Activated CD8-positive, alpha-beta memory T cell treated with anti-CD3 and anti-CD28 coated beads for 48 hours (primary cell): ENCODE data around the gene GLS.
"Not testable (repeated sequence)": the region's sequence is repeated elsewhere in the genome, so short reads cannot be mapped to it uniquely, and the experiment has no call there.

ENCODE experiments used
- DNase-seq, 3 experiments: peaks; one replicate each; pipeline ENCODE4 v3.0.0-alpha.2; 2020; ENCODE audit warnings: low read depth in 2 of 3, low spot score in 2 of 3

GLS gene

GRCh38 chr2:190882856-190883582, 2.4 kb downstream of the GLS start:
- no peak for DNase-seq

DNA sequence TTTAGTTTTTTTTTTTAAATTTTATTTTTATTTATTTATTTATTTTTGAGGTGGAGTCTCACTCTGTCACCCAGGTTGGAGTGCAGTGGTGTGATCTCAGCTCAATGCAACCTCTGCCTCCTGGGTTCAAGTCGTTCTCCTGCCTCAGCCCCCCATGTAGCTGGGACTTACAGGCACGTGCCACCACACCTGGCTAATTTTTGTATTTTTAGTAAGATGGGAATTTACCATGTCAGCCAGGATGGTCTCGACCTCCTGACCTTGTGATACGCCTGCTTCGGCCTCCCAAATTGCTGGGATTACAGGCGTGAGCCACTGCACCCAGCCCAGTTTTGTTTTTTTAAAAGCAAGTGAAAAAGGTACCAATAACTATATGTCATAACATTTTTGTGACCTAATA, 5.2 kb downstream of the GLS start:
- not testable (repeated sequence) for DNase-seq

DNA sequence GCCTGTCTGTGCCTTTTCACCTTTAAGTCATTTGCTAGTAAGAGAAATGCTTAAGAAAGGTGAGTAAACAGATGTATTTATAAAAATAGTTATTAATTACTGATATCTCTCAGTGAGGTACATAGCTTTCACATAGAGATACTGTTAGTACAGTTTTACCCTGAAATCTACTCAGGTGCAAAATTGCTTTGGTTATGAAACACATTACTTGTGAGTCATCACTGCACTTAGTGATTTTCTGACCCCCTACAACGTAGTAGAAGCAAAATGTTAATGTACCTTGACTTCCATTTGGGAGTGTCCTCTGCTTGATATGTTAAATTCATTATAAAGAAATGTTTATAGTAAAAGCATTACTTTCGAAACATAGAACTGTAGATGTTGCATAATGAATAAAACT, 6.5 kb downstream of the GLS start:
- DNase-seq, result no peak

GRCh38 chr2:190888449-190888848, 7.8 kb downstream of the GLS start:
- DNase-seq, result no peak

DNA sequence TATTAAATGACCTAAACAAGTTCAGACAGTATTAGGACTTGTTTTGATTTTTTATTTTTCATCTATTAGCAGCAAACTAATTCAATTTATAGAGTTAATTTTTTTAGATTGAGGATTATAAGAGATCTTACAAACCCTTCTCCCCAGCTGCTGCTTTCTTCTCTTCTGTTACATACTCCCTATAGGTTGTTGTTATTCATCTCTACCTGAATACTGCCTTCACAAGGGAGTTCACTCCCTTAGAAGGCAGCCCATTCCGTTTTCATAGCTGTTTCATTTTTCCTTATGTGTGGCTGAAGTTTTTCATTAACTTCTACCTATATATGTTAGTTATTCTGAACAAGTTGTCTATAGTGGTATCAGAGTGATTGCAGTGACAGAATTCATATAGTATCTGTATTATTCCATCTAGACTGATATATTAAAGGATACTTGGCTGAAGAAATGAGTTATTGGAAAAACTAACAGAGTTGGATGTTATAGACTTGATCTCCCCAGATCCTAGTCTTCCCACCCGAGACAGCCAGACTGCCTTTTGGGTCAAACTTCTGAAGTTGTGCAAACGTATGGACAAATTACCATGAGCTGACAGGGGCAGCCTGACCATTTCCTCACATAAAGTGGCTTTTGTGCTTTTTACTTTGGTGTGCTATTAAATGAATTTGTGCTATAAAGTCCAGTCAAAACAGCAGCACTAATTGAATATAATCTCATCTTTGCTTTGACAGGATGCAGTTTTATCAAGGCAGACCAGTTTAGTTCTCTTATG, 8.7 kb downstream of the GLS start:
- DNase-seq, result no peak

- no peak for DNase-seq
These were observed 10.8 kb downstream of the GLS start for GRCh38 chr2:190891372-190891771.

DNA sequence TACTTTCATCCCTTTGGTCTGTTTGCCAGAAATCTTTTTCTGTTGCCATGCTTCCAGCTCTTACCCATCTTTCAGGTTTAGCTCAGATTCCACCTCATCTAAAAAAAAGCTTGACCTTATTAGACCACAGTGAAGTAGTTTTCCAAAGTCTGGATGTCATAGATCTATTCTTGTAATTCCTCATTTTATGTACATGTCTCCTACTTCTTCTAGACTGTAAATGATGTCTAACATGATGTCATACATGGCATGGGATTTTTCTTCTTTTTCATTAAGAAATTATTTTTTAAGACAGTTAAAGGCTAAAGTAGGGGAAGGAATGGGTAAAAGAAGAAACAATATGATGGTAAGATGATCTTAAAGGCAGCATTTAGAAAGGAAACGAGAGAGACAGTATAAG, 11.3 kb downstream of the GLS start:
- DNase-seq, result no peak

- DNase-seq, result no peak
These were observed 12.5 kb downstream of the GLS start for GRCh38 chr2:190893157-190893556.

DNA sequence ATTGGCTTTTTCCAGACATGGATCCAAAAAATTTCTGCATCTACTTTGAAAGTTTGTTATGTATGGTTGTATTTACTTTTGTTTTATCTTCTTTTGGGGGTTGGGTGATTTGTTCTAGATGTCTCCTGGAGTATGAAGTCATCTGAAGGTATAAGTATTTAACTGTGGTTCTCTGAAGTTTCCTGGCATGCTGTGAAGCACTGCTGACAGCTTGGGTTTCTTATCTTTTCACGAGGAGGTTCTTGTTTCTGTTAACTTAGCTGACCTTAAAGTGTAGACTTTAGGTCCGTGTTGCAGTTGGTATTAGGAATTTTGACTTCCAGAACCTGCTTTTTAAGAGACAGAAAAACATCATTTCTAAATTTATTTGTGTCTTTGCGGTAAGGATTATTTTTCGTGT, 15.9 kb downstream of the GLS start:
- no peak for DNase-seq

GRCh38 chr2:190903693-190904450, 23.3 kb downstream of the GLS start:
- no peak for DNase-seq

DNA sequence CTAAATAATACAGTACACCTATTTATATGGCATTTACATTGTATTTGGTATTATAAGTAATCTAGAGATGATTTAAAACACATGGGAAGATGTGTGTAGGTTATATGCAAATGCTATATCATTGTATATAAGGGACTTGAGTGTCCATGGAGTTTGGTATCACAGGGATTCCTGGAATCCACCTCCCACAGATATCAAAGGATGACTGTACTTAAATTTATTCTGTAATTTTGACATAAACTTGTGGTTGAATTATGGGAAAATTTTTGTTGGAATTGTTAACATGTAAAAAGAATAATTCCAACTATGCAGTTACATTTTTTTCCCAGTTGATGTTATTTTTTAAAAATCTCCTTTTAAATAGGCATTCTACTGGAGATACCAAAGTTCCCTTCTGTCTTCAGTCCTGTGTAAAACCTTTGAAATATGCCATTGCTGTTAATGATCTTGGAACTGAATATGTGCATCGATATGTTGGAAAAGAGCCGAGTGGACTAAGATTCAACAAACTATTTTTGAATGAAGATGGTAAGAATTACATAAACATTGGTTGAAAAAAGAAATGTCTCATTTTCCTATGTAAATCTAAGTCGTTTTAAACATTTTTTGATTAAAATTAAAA, 24.1 kb downstream of the GLS start:
- DNase-seq, result no peak

DNA sequence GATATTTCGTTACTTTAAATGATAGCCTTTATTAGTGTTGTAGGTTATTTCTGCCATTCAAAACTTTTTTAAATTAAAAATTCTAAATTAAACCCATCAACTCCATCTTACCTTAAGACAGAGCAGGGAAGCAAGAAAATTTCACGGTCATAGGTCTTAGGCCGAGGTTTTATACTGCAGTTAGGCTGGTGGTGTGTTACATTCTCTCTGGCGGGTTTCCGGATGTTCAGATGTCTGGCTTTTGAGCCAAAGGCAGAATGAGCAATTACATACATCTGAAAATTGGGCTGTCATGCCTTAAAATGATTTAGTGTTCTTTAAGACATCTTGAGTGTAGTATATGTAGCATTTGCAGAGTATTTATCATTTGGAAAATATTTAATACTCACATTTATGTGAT, 27.9 kb downstream of the GLS start:
- DNase-seq, result no peak

- DNase-seq, result no peak
These were observed 29.1 kb downstream of the GLS start for GRCh38 chr2:190909680-190910079.

DNA sequence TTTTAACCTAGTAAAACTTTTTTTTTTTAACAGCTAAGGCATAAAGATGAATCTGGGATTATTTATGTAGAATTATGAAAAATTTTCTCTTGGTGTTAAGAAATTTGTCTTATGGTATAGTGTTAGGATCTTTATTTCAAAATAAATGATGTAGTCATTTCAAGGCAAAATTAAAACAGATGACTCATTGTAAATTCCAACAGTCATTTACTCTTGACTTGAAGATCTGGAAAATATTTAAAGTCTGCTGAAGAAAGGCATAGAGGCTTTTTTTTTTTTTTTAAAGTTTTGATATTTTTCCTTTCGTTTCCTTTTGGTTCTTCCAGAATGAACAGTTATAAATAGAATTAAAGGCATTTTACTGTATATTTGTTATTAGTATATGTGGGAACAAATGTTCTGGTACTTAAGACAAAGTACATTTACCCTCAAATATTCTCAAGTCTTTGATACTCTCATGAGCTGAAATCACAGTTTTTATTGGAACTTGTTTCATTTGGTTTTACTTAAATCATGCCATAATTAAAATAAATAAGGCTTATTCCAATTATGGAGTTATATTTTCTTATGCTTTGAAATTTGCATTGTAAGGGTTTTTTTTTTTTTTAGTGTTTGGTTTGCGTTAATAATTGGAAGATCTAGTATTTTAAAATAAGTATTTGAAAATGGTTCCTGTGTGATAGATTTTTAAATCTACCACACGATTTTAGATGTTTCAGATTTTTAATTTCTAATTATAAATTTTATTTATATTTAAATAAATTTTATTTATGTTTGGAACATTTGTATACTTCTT, 29.9 kb downstream of the GLS start:
- DNase-seq, result no peak

GRCh38 chr2:190911813-190912212, 31.2 kb downstream of the GLS start:
- DNase-seq, result no peak

DNA sequence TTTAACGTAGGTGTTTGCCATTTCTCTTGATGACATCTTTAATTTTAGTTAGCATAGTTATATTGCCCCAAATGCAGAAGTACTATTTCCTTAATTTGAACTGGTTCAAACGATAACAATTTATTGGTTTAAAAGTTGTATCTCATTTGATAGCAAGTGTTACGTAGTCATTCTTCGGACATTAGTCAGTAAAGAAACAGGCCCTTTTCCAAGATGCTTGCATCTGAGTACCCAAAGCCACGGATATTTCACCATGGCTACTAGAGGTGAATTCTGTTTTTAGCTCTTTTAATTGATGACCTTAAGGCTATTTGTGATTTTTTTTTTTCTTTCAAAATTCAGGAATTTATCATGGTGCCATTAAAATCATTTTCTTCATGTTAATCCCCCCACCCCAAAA, 32.1 kb downstream of the GLS start:
- DNase-seq, result no peak

DNA sequence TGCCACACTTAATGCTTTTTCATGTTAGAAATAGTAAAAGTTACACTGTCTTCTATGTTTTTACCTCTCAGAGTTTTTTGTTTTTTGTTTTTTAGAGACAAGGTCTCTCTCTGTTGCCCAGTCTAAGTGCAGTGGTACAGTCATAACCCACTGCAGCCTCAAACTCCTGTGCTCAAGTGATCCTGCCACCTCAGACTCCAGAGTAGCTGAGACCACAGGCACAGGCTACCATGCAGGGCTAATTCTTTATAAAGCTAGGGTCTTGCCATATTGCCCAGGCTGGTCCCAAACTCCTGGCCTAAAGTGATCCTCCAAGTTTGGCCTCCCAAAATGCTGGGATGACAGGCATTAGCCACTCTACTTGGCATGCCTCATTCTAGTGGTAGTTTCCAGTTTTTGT, 33.1 kb downstream of the GLS start:
- DNase-seq, result no peak

DNA sequence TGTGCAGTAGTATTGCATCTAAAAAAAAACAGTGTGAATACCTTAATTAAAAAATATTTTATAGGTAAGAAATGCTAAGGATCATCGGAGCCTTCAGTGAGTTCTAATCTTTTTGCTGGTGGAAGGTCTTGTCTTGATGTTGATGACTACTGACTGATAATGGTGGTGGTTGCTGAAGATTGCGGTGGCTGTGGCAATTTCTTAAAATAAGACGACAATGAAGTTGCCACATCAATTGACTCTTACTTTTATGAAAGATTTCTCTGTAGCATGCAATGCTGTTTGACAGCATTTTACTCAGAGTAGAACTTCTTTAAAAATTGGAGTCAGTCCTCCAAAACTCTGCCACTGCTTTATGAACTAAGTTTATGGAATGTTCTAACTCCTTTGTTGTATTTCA, 36.2 kb downstream of the GLS start:
- no peak for DNase-seq

DNA sequence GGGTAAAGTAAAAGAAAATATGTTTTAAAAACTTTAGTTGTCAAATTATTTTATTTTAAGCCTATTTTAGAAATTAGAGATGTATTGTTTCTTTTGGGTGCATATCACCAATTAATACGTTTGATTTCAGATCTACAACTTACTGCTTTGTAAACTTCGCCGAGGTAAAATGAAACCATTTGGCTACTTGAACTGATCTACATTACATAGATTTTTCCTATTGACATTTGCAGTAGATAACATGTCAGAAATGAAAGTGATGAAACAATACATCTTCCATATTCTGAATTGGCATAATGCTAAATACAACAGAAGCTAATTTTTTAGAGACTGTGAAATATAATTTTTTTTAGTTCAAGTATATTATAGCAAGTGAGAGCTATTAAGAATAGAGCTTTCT, 39.5 kb downstream of the GLS start:
- DNase-seq, result no peak

- no peak for DNase-seq
These were observed 41.8 kb downstream of the GLS start for GRCh38 chr2:190922376-190922775.

DNA sequence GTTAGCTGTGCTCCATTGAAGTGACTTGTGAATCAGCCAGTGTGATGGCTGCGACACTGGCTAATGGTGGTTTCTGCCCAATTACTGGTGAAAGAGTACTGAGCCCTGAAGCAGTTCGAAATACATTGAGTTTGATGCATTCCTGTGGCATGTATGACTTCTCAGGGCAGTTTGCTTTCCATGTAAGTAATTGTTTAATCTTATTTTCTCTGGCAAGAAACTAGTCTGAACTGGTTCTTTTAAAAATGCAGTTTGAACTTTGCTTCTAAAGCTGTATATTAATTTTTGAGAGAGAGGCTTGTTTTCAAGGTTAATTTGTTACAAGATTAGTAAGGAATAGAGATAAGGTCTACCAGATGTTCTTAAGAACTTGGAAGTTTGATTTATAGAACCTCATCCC, 46.7 kb downstream of the GLS start:
- no peak for DNase-seq
